Lung microvascular endothelial cell (primary cell): Measurements from ENCODE around the gene HSPA1L. TPM values are rescaled to one million over a fixed set of nuclear protein-coding genes. Genes with fewer than 3 reads are reported as not detected.
A peak's percentile ranks its signal among the peaks of the same experiment; 100 is the strongest.

Experiments
- DNase-seq, 2 donors: peaks; one replicate each; pipeline versions ENCODE4 v3.0.0 to v3.0.0-alpha.2; 2010; ENCODE audit warnings: low read depth in 2 of 2
- total RNA-seq: library from RNA; depleted of rRNA; stranded (reverse); fragments of >200 nt; gene quantifications from 2 replicates; pipeline ENCODE4 v1.2.1, GENCODE V29; 2014

Gene HSPA1L
- total RNA-seq, 1 donor from 2014 or later, result 1.8 TPM

DNA sequence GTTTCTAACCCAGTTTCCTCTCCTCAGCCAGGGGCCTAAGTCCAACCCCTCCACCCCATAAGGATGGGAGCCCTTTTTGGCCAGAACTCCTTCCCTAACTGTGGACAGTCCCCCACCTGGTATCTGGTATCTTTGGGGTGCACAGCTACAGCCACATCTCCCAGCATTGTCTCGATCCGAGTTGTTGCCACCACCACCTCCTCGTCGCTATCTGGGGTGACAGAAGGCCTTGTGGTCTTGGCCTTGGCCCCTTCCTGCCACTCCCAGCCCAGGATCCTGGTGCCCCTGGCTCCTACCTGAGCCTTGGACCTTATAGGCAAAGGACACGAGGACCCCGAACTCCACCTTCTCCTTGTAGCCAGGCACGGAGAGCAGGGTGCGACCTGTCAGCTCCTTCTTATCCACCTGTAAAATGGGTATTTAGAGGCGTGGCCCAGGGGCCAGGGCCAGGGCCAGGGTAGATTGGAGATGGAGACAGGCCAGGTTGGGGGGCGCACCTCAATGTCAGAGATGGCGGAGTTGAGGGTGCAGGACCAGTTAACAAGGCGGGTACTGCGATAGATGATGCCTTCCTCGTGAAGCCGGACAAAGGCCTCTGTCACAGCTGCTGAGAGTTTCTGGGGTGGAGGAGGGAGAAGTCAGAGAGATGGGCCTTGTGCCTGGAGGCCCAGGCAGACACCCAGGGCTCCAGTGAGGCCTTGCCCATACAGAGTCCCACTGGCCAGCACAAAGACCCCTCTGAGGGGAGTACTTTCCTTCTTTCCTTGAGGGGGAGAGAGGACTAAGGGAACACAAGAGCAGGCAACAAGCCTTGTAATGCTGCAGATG is 30.8 kb downstream of the HSPA1L start:
- DNase-seq, result no peak

GRCh38 chr6:31782126-31782855 is 32.8 kb downstream of the HSPA1L start:
- no peak for DNase-seq

- no peak for DNase-seq
Measured at GRCh38 chr6:31781244-31782125, 33.6 kb downstream of the HSPA1L start.

GRCh38 chr6:31780507-31781243 is 34.4 kb downstream of the HSPA1L start:
- no peak for DNase-seq

DNA sequence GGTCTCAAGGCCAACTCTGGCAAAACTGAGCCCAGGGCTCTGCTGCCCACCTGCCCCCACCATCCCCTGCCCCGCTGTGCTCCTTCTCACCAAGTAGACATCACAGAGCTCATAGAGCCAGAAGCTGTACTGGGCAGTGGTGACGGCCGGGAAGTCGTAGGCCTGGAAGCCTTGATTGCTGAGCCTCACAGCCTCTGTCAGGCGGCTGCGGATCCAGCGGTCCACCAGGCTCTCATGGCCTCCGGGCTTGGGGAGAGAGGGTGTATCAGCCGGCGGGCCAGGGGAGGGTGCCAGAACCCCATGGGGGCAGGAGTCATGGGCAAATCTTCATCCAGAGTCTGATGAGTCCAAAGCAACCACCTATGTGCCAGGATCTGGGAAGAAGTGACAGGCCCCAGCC is 35.2 kb downstream of the HSPA1L start:
- DNase-seq, result no peak

- DNase-seq, result no peak
Measured at GRCh38 chr6:31778999-31779885, 35.8 kb downstream of the HSPA1L start.

DNA sequence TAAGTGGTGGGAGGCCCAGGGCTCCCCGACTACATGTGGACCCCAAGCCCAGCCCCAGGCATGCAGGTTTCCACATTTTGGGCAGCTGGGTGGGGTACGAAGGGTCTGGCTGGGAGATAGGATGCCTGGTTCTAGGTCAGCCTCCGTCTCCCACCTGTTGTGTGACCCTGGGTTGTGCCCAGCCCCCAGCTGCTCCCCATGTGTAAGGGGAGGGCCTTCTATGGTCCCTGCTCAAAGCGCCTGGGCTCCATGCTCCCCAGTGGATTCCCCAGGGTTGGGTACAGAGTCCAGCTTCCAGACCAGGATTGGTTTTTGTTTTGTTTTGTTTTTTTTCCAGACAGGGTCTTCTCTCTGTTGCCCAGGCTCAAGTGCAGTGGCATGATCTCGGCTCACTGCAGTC is 36.9 kb downstream of the HSPA1L start:
- DNase-seq, result no peak

- no peak for DNase-seq
Measured at GRCh38 chr6:31777667-31778050, 37.4 kb downstream of the HSPA1L start.

GRCh38 chr6:31776989-31777666 is 38.0 kb downstream of the HSPA1L start, which contains the start of gene VWA7:
TSS of gene VWA7 (minus strand) at chr6:31777328. CDS start at chr6:31776779, 549 bp downstream.
- DNase-seq, result peak; percentile 51 to 55

DNA sequence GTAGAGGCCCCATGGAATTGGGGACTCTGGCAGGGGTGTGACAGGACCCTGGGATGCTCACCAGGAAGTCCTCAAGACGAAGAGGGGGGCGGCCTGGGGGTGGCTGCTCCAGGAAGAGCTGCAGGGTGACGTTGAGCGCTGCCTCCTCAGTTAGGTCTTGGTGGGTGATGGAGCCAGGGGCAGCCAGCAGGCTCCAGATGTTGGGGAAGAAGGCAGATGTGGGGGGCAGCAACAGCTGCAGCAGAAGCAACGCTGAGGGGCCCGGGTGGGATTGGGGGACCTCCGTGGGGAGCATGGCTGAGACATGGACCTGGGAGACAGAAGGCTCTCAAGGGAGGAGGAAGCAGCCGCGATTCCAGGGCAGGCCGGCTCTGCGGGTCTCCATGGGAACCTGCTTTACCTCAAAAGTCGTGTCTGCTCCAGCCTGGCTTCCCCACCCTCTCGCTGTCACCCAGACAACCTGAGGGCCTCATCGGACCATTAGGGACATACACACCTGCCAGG is 38.5 kb downstream of the HSPA1L start:
- DNase-seq, result no peak

DNA sequence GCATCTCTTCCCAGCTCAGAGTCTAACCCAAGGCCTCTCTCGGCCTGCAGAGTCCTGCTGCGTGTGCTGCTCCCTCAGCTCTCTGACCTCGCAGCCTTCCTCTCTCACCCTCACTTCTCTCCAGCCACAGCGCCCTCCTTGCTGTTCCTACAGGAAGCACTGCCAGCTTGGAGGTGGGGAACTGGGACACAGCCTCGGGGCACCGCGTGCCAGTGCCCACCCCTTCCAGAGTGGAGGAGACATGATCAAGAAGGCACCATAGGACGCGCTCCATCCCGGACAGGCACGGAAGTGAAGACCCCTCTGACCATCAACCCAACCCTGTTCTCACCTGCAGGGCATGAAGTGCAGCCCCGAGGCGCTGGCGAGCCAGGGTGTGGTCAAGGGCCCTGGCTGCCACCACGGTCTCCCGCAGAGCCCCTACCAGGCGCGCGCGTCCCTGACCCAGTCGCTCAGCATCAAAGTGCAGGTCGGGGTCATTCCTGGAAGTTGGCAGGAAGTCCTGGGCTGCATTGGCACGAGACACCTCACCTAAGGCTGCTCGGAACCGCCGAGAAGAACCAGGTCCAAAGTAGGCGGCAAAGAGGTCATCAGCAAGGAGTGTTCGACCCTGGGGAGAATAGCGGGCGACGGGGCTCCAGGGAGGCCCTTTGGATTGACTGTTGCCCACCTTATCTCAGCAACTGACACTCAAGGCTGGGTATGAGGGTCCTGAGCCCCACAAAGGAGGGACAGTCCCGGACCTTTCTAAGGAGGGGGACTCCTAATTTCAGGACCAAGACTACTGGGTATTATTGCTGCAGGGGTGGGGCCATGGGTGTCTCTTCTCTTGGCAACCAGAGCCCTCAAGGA is 39.2 kb downstream of the HSPA1L start:
- DNase-seq, result no peak

- no peak for DNase-seq
Measured at GRCh38 chr6:31775184-31775583, 39.9 kb downstream of the HSPA1L start.

DNA sequence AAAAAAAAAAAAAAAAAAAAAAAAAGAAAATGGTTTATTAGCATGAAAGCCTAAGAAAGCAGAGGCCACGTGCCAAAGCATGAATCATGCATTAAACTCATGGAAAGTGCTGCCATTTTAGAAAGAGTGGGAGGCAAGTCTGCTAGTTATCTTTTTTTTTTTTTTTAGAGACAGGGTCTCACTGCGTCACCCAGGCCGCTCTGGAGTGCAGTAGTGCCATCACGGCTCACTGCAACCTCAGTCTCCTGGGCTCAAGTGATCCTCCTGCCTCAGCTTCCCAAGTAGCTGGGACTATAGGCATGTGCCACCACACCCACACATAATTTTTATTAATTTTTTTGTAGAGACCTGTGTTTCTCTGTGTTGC is 43.1 kb downstream of the HSPA1L start:
- DNase-seq, result no peak

- no peak for DNase-seq
Measured at GRCh38 chr6:31770860-31771259, 44.2 kb downstream of the HSPA1L start.

GRCh38 chr6:31769684-31770371 is 45.3 kb downstream of the HSPA1L start:
- peak; percentile 59 to 73 for DNase-seq

DNA sequence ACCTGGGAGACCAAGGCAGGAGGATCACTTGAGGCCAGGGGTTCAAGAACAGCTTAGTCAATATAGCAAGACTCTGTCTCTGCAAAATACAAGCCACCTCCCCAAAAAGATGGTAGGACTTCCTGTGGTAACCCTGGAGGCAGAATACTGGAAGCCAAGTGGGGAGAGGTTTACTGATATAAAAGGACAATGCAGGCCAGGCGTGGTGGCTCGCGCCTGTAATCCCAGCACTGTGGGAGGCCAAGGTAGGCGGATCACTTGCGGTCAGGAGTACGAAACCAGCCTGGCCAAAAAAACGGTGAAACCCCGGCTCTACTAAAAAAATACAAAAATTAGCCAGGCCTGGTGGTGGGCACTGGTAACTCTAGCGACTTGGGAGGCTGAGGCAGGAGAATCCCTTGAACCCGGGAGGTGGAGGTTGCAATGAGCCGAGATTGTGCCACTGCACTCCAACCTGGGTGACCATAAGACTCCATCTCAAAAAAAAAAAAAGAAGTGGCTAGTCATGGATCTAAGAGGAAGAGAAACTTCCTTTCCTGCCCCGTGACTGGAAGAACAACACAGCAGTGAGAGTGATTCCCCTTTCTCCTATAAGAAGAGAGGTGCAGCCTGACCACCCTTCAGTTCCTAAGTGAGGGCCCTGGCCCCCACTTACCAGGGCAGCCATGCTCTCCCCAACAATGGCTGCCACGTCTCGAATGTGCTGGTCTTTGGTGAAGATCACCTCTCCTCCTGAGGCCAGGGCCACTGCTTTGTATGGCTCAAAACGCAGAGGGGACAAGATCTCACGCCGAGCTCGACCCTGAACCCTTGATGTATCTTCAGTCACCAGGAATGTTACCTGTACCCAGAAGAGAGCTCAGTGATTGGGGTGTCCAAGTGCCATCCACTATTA is 46.5 kb downstream of the HSPA1L start:
- peak in 1 of 2 donors; percentile 45 for DNase-seq
